Measurements from ENCODE around the gene SLC25A38. TPM values are rescaled to one million over a fixed set of nuclear protein-coding genes. Genes with fewer than 3 reads are reported as not detected.

SLC25A38 gene
- total and polyA plus RNA-seq, 9 of the 15 experiments (the other 6 are each of a cell fraction or from before 2014, with no cell fraction given) = 13.5 to 51.1 (median 30.6) TPM

GRCh38 chr3:39383045-39383880, at the start of gene SLC25A38 (continued):
- TF ChIP-seq SMARCE1 (IDR thresholded peaks at IDR 0.05) (0 out of 2 replicates have a peak, but pooled peaks have one; percentile 33), HDAC1 (IDR thresholded peaks at IDR 0.05) (peak in 1 of 2 experiments; percentile 87; a peak in 2 of 4 replicates), EZH2 (IDR thresholded peaks at IDR 0.05; ENCODE audit: borderline replicate concordance, low read depth, low read length) (no peak), MITF (IDR thresholded peaks at IDR 0.05) (peak; percentile 97), RBFOX2 (IDR thresholded peaks at IDR 0.05; ENCODE audit: low read depth, low read length) (no peak), ZNF197 (CRISPR knock-in tag; IDR thresholded peaks at IDR 0.05; ENCODE audit: low read depth) (no peak), ZBTB40 (IDR thresholded peaks at IDR 0.05) (peak; percentile 90), ZBTB40 (CRISPR knock-in tag; IDR thresholded peaks at IDR 0.05) (no peak), HDAC2 (IDR thresholded peaks at IDR 0.05) (peak; percentile 87), ZNF77 (CRISPR knock-in tag; IDR thresholded peaks at IDR 0.05) (no peak), C11orf30 (IDR thresholded peaks at IDR 0.05; ENCODE audit: low read depth) (peak; percentile 80), TCF3 (CRISPR knock-in tag; IDR thresholded peaks at IDR 0.05) (0 out of 2 replicates have a peak, but pooled peaks have one; percentile 17), ETS1 (conservative IDR thresholded peaks at IDR 0.05; ENCODE audit: control insufficient read depth, low read depth, low read length) (no peak; the same call in 1 of the 2 replicates), DACH1 (IDR thresholded peaks at IDR 0.05; ENCODE audit: partially characterized antibody) (peak; percentile 60), ELK1 (CRISPR knock-in tag; IDR thresholded peaks at IDR 0.05) (no peak)

Data from K562 (cell line).